Frontal cortex (tissue), 4 donors: ENCODE results near the gene CFAP251. TPM values are rescaled to one million over a fixed set of nuclear protein-coding genes. Genes with fewer than 3 reads are reported as not detected.
A peak's percentile ranks its signal among the peaks of the same experiment; 100 is the strongest.
"Not testable (repeated sequence)": the region's sequence is repeated elsewhere in the genome, so short reads cannot be mapped to it uniquely, and the experiment has no call there.

ENCODE experiments used
- DNase-seq, 2 donors: peaks; one replicate each; pipeline ENCODE4 v3.0.0; 2012; ENCODE audit warnings: low spot score in 2 of 2
- FAIRE-seq: peaks from 2 replicates; lab custom pipeline; 2012; peaks lifted over from hg19 to GRCh38; lab: Jason Lieb, UNC
- total RNA-seq: library from RNA; depleted of rRNA; stranded (reverse); fragments of >200 nt; gene quantifications from one replicate; pipeline ENCODE4 v1.2.3, GENCODE V29; 2014
- donor health status: control.
- donor health status: control.
- donor health status: control.

Gene CFAP251
- total RNA-seq = 6.1 TPM

GRCh38 chr12:121917950-121918678, at the start of gene CFAP251:
TSS of gene CFAP251 (plus strand) at chr12:121918592. CDS start at chr12:121921306, 2,714 bp downstream.
- FAIRE-seq (no peak), DNase-seq (peak; percentile 89 to 97)

- not testable (repeated sequence) for FAIRE-seq, DNase-seq
These were observed 49.2 kb upstream of the CFAP251 start for GRCh38 chr12:121869229-121869628.

GRCh38 chr12:121871467-121871866, 46.9 kb upstream of the CFAP251 start:
- no peak for DNase-seq
- FAIRE-seq = no peak

- no peak for DNase-seq
- FAIRE-seq = no peak
These were observed 45.7 kb upstream of the CFAP251 start for GRCh38 chr12:121872546-121873215.

- no peak for FAIRE-seq
- DNase-seq = no peak
These were observed 45.2 kb upstream of the CFAP251 start for GRCh38 chr12:121873216-121873569.

GRCh38 chr12:121874071-121874470, 44.3 kb upstream of the CFAP251 start:
- FAIRE-seq (no peak), DNase-seq (no peak)

GRCh38 chr12:121875582-121875981, 42.8 kb upstream of the CFAP251 start:
- no peak for FAIRE-seq
- DNase-seq = no peak

- not testable (repeated sequence) for DNase-seq, FAIRE-seq
These were observed 42.3 kb upstream of the CFAP251 start for GRCh38 chr12:121876080-121876447.

- FAIRE-seq (no peak), DNase-seq (no peak)
These were observed 35.1 kb upstream of the CFAP251 start for GRCh38 chr12:121883315-121883660.

GRCh38 chr12:121885129-121885528, 33.3 kb upstream of the CFAP251 start:
- not testable (repeated sequence) for DNase-seq, FAIRE-seq

GRCh38 chr12:121888083-121888477, 30.3 kb upstream of the CFAP251 start:
- no peak for FAIRE-seq

GRCh38 chr12:121888478-121889273, 29.7 kb upstream of the CFAP251 start, which contains the start of gene PSMD9:
TSS of gene PSMD9 (plus strand) at chr12:121888790. CDS start at chr12:121888857, 67 bp downstream.
- no peak for FAIRE-seq

More at GRCh38 chr12:121888083-121888477, 30.3 kb upstream of the CFAP251 start:
- no peak for DNase-seq

GRCh38 chr12:121889274-121889624, 29.1 kb upstream of the CFAP251 start:
- DNase-seq = no peak
- no peak for FAIRE-seq

More at GRCh38 chr12:121888478-121889273, 29.7 kb upstream of the CFAP251 start, which contains the start of gene PSMD9:
- DNase-seq = peak; percentile 89 to 97

- not testable (repeated sequence) for FAIRE-seq, DNase-seq
These were observed 28.7 kb upstream of the CFAP251 start for GRCh38 chr12:121889661-121890060.

- DNase-seq = no peak
- FAIRE-seq = no peak
These were observed 25.5 kb upstream of the CFAP251 start for GRCh38 chr12:121892673-121893561.

GRCh38 chr12:121893961-121894460, 24.4 kb upstream of the CFAP251 start:
- DNase-seq (no peak), FAIRE-seq (no peak)

GRCh38 chr12:121894633-121895032, 23.8 kb upstream of the CFAP251 start:
- no peak for DNase-seq
- FAIRE-seq = no peak

GRCh38 chr12:121898287-121898686, 20.1 kb upstream of the CFAP251 start:
- DNase-seq (no peak), FAIRE-seq (no peak)

- no peak for FAIRE-seq
- DNase-seq = no peak
These were observed 18.8 kb upstream of the CFAP251 start for GRCh38 chr12:121899590-121899989.
